K562 (cell line): Measurements from ENCODE around the gene ARL6IP4. TPM values are rescaled to one million over a fixed set of nuclear protein-coding genes. Genes with fewer than 3 reads are reported as not detected.
A peak's percentile ranks its signal among the peaks of the same experiment; 100 is the strongest.

Experiments used
- FOS ChIP-seq: IDR thresholded peaks from 3 replicates; pipeline ENCODE4 v1.6.1; 2011; ENCODE audit not compliant: insufficient read length; ENCODE audit errors: extremely low read depth
- FOXM1 ChIP-seq, 2 experiments: fragments of 450-650 bp in 1 of 2; sonication (generic) in 1 of 2; formaldehyde crosslinking in 1 of 2; IDR thresholded peaks; 2 replicates each; pipeline versions ENCODE4 v1.6.1 to v1.9.0; 2017 to 2022; ENCODE audit warnings: low read depth in 2 of 2, mild to moderate bottlenecking in 2 of 2, missing genetic modification reagents in 1 of 2, moderate library complexity in 1 of 2
- HDAC6 ChIP-seq: IDR thresholded peaks from 2 replicates; pipeline ENCODE4 v1.6.1; 2012; ENCODE audit warnings: low read depth, mild to moderate bottlenecking, control low read depth, inconsistent platforms, low read length, moderate library complexity
- KLF16 ChIP-seq: IDR thresholded peaks from 2 replicates; pipeline ENCODE4 v1.6.1; 2016; ENCODE audit warnings: antibody characterized with exemption
- MAFK ChIP-seq: IDR thresholded peaks from 2 replicates; pipeline ENCODE4 v1.6.1; 2011; ENCODE audit warnings: low read length, improper control_type of control experiment
- MED1 ChIP-seq: sonication (generic); formaldehyde crosslinking; IDR thresholded peaks from 2 replicates; pipeline ENCODE4 v1.8.1; 2023; ENCODE audit warnings: missing genetic modification reagents, borderline replicate concordance
- NFATC3 ChIP-seq: fragments of 450-650 bp; IDR thresholded peaks from 2 replicates; pipeline ENCODE4 v1.6.1; 2017; ENCODE audit warnings: mild to moderate bottlenecking
- NFE2 ChIP-seq: IDR thresholded peaks from 2 replicates; pipeline ENCODE4 v1.6.1; 2014; ENCODE audit warnings: antibody characterized with exemption, low read depth
- NR4A1 ChIP-seq, 2 experiments: fragments of 250-450 bp in 1 of 2; fragments of 450-650 bp in 1 of 2; sonication (Bioruptor Pico) in 1 of 2; IDR thresholded peaks; 2 replicates each; pipeline versions ENCODE4 v1.4.0 to v1.6.1; 2016 to 2020; ENCODE audit warnings: mild to moderate bottlenecking in 2 of 2, missing compliant biosample characterization in 1 of 2, missing genetic modification characterization in 1 of 2, moderate library complexity in 1 of 2
- PHF20 ChIP-seq: fragments of 450-650 bp; IDR thresholded peaks from 2 replicates; pipeline ENCODE4 v1.6.1; 2018; ENCODE audit not compliant: partially characterized antibody
- TBL1XR1 ChIP-seq, 2 experiments: IDR thresholded peaks; 2 replicates each; pipeline ENCODE4 v1.6.1; 2012; ENCODE audit warnings: improper control_type of control experiment in 2 of 2, low read length in 2 of 2, mild to moderate bottlenecking in 1 of 2
- ZNF197 ChIP-seq: fragments of 200-800 bp; sonication (Bioruptor generic); IDR thresholded peaks from 2 replicates; pipeline ENCODE4 v1.6.1; 2016; ENCODE audit warnings: low read depth, missing genetic modification characterization, missing compliant biosample characterization
- ZNF347 ChIP-seq: fragments of 450-650 bp; formaldehyde crosslinking; IDR thresholded peaks from 2 replicates; pipeline ENCODE4 v1.4.0; 2020; ENCODE audit warnings: low read depth, mild to moderate bottlenecking, moderate library complexity
- ZNF668 ChIP-seq: fragments of 250-450 bp; sonication (Bioruptor Pico); IDR thresholded peaks from 2 replicates; pipeline ENCODE4 v1.8.0; 2022; ENCODE audit warnings: mild to moderate bottlenecking, inconsistent platforms
- polyA plus RNA-seq, 8 experiments: library from polyadenylated mRNA; depleted of rRNA in 4 of 8; stranded (reverse) in 5 of 8; unstranded in 3 of 8; fragments of >200 nt; fragmentation: Nextera tagmentation in 2 of 8; fragmentation: Illumina TruSeq in 1 of 8; extraction: Ambion mirVana in 2 of 8; extraction: Trizol in 1 of 8; gene quantifications; 2 replicates each; pipeline versions ENCODE4 v1.2.1 to v1.2.3, GENCODE V29; 2011 to 2014; ENCODE audit warnings: inconsistent platforms in 1 of 8, missing spikeins in 1 of 8
- total RNA-seq, 7 experiments: library from RNA; depleted of rRNA in 6 of 7; stranded (reverse); fragments of >200 nt in 6 of 7; fragmentation: Illumina TruSeq in 2 of 7; extraction: Trizol in 2 of 7; gene quantifications; 2 replicates each; pipeline versions ENCODE4 v1.2.1 to v1.2.3, GENCODE V29; 2011 to 2021; ENCODE audit warnings: low replicate concordance in 1 of 7
- TF ChIP-seq, protein P1 (sequence below): sonication (generic); formaldehyde crosslinking; IDR thresholded peaks from 2 replicates; pipeline ENCODE4 v1.8.0; 2023; ENCODE audit warnings: mild to moderate bottlenecking, missing genetic modification reagents
- TF ChIP-seq, protein P2 (sequence below), 2 experiments: fragments of 450-650 bp; conservative IDR thresholded peaks; 2 replicates each; pipeline ENCODE4 v1.6.1; 2017; ENCODE audit warnings: mild to moderate bottlenecking in 2 of 2, moderate library complexity in 2 of 2
- TF ChIP-seq, protein P3 (sequence below): sonication (generic); formaldehyde crosslinking; IDR thresholded peaks from 2 replicates; pipeline ENCODE4 v1.8.0; 2023; ENCODE audit warnings: missing genetic modification reagents, mild to moderate bottlenecking, borderline replicate concordance

ARL6IP4 gene
- total and polyA plus RNA-seq, 9 of the 15 experiments (the other 6 are each of a cell fraction or from before 2014, with no cell fraction given), result 2.4 to 255 (median 151) TPM

DNA sequence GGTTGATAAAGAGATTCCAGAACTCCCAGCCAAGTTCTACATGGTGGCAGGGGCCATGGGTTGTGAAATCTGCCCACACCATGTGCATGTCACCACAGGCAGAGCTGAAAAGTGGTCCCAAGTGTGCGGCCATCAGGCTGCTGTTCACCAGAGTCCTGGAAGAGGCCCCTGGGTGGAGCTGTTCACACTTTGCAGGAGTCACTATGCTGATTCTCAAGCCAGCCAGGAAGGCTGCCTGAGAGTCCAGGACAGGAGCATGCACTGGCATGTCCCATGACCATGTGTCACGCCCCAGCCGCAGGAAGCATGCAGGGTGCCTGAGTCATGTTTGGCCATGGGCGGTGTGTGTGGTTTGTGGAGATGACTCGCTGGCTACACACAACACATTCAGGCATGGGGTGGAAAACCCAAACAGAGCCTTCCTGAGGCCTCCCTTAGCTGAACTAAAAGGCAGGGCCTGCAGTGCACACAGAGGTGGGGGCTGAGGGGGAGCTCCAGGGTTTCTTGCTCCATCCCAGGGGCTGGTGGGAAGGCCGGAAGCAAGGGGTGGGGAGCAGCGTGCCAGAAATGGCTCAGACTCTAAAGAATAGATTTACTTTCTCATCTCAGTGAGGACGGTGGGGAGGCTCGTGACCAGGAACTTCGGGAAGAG lies 33.7 kb upstream of the ARL6IP4 start (continued):
- peak; percentile 50; the same call in 1 of the 2 replicates for TF ChIP-seq MAFK
- TF ChIP-seq MED1 (CRISPR knock-in tag), result no peak
- no peak for TF ChIP-seq NR4A1 (CRISPR knock-in tag; IDR thresholded peaks at IDR 0.05)
- TF ChIP-seq NR4A1 (tag; IDR thresholded peaks at IDR 0.05), result no peak
- TF ChIP-seq ZNF668 (CRISPR knock-in tag), result no peak
- peak; percentile 38 for TF ChIP-seq PHF20
- TF ChIP-seq, protein P1, sequence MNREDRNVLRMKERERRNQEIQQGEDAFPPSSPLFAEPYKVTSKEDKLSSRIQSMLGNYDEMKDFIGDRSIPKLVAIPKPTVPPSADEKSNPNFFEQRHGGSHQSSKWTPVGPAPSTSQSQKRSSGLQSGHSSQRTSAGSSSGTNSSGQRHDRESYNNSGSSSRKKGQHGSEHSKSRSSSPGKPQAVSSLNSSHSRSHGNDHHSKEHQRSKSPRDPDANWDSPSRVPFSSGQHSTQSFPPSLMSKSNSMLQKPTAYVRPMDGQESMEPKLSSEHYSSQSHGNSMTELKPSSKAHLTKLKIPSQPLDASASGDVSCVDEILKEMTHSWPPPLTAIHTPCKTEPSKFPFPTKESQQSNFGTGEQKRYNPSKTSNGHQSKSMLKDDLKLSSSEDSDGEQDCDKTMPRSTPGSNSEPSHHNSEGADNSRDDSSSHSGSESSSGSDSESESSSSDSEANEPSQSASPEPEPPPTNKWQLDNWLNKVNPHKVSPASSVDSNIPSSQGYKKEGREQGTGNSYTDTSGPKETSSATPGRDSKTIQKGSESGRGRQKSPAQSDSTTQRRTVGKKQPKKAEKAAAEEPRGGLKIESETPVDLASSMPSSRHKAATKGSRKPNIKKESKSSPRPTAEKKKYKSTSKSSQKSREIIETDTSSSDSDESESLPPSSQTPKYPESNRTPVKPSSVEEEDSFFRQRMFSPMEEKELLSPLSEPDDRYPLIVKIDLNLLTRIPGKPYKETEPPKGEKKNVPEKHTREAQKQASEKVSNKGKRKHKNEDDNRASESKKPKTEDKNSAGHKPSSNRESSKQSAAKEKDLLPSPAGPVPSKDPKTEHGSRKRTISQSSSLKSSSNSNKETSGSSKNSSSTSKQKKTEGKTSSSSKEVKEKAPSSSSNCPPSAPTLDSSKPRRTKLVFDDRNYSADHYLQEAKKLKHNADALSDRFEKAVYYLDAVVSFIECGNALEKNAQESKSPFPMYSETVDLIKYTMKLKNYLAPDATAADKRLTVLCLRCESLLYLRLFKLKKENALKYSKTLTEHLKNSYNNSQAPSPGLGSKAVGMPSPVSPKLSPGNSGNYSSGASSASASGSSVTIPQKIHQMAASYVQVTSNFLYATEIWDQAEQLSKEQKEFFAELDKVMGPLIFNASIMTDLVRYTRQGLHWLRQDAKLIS (CRISPR knock-in tag), result no peak
- no peak for TF ChIP-seq TBL1XR1 (IDR thresholded peaks at IDR 0.05; ENCODE audit: low read length in 2 of 2)
- TF ChIP-seq ZNF347, result no peak
- TF ChIP-seq NFE2, result peak; percentile 59
- no peak for TF ChIP-seq ZNF197
- TF ChIP-seq FOS, result peak; percentile 59
- TF ChIP-seq NFATC3, result no peak
- TF ChIP-seq HDAC6, result no peak
- TF ChIP-seq FOXM1 (IDR thresholded peaks at IDR 0.05; ENCODE audit: low read depth), result no peak
- no peak for TF ChIP-seq FOXM1 (CRISPR knock-in tag; IDR thresholded peaks at IDR 0.05; ENCODE audit: low read depth)
- TF ChIP-seq KLF16, result no peak
- TF ChIP-seq, protein P2, sequence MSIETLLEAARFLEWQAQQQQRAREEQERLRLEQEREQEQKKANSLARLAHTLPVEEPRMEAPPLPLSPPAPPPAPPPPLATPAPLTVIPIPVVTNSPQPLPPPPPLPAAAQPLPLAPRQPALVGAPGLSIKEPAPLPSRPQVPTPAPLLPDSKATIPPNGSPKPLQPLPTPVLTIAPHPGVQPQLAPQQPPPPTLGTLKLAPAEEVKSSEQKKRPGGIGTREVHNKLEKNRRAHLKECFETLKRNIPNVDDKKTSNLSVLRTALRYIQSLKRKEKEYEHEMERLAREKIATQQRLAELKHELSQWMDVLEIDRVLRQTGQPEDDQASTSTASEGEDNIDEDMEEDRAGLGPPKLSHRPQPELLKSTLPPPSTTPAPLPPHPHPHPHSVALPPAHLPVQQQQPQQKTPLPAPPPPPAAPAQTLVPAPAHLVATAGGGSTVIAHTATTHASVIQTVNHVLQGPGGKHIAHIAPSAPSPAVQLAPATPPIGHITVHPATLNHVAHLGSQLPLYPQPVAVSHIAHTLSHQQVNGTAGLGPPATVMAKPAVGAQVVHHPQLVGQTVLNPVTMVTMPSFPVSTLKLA (conservative IDR thresholded peaks at IDR 0.05), result peak; percentile 71 to 77
- TF ChIP-seq, protein P3, sequence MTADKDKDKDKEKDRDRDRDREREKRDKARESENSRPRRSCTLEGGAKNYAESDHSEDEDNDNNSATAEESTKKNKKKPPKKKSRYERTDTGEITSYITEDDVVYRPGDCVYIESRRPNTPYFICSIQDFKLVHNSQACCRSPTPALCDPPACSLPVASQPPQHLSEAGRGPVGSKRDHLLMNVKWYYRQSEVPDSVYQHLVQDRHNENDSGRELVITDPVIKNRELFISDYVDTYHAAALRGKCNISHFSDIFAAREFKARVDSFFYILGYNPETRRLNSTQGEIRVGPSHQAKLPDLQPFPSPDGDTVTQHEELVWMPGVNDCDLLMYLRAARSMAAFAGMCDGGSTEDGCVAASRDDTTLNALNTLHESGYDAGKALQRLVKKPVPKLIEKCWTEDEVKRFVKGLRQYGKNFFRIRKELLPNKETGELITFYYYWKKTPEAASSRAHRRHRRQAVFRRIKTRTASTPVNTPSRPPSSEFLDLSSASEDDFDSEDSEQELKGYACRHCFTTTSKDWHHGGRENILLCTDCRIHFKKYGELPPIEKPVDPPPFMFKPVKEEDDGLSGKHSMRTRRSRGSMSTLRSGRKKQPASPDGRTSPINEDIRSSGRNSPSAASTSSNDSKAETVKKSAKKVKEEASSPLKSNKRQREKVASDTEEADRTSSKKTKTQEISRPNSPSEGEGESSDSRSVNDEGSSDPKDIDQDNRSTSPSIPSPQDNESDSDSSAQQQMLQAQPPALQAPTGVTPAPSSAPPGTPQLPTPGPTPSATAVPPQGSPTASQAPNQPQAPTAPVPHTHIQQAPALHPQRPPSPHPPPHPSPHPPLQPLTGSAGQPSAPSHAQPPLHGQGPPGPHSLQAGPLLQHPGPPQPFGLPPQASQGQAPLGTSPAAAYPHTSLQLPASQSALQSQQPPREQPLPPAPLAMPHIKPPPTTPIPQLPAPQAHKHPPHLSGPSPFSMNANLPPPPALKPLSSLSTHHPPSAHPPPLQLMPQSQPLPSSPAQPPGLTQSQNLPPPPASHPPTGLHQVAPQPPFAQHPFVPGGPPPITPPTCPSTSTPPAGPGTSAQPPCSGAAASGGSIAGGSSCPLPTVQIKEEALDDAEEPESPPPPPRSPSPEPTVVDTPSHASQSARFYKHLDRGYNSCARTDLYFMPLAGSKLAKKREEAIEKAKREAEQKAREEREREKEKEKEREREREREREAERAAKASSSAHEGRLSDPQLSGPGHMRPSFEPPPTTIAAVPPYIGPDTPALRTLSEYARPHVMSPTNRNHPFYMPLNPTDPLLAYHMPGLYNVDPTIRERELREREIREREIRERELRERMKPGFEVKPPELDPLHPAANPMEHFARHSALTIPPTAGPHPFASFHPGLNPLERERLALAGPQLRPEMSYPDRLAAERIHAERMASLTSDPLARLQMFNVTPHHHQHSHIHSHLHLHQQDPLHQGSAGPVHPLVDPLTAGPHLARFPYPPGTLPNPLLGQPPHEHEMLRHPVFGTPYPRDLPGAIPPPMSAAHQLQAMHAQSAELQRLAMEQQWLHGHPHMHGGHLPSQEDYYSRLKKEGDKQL (CRISPR knock-in tag), result no peak
